HFF-Myc (cell line): ENCODE data around the gene TNRC6A.

Experiments used
- DNase-seq: peaks from one replicate; pipeline ENCODE4 v3.0.0-alpha.2; 2011; ENCODE audit warnings: low read depth; ENCODE audit errors: extremely low read depth
- H3K4me3 ChIP-seq: replicated peaks from 2 replicates; pipeline ENCODE4 v1.5.1; 2011; ENCODE audit warnings: low read depth, mild to moderate bottlenecking, control low read depth, low read length
- CTCF ChIP-seq: IDR thresholded peaks from 2 replicates; pipeline ENCODE4 v1.5.1; 2012; ENCODE audit warnings: mild to moderate bottlenecking, low read depth, low read length, control low read depth; ENCODE audit errors: missing control alignments

The TNRC6A gene

GRCh38 chr16:24769806-24770205 lies 40.4 kb downstream of the TNRC6A start:
- H3K4me3 ChIP-seq, result no peak overlapping the region
- no peak for DNase-seq
- no peak for TF ChIP-seq CTCF

GRCh38 chr16:24771132-24771778 lies 41.8 kb downstream of the TNRC6A start:
- H3K4me3 ChIP-seq, result no peak overlapping the region
- peak; percentile 14 for DNase-seq
- TF ChIP-seq CTCF, result no peak

GRCh38 chr16:24771779-24772157 lies 42.3 kb downstream of the TNRC6A start:
- H3K4me3 ChIP-seq, result no peak overlapping the region
- no peak for DNase-seq
- no peak for TF ChIP-seq CTCF

- no peak for TF ChIP-seq CTCF
- DNase-seq, result no peak
- no peak overlapping the region for H3K4me3 ChIP-seq
Observed at GRCh38 chr16:24773771-24774427, 44.4 kb downstream of the TNRC6A start.

GRCh38 chr16:24774510-24774909 lies 45.1 kb downstream of the TNRC6A start:
- TF ChIP-seq CTCF, result no peak
- no peak for DNase-seq
- H3K4me3 ChIP-seq, result no peak overlapping the region

- DNase-seq, result no peak
- no peak for TF ChIP-seq CTCF
- H3K4me3 ChIP-seq, result no peak overlapping the region
Observed at GRCh38 chr16:24775455-24775854, 46.0 kb downstream of the TNRC6A start.
